ENCODE data around the gene PTH1R. TPM values are rescaled to one million over a fixed set of nuclear protein-coding genes. Genes with fewer than 3 reads are reported as not detected.

Gene PTH1R
- total and polyA plus RNA-seq, 10 of the 15 experiments (the other 5 are each of a cell fraction or from before 2014, with no cell fraction given): not detected

GRCh38 chr3:46829699-46830208 lies 47.8 kb upstream of the PTH1R start (continued):
- TF ChIP-seq NFXL1 (IDR thresholded peaks at IDR 0.05; ENCODE audit: borderline replicate concordance) (no peak), SIN3A (IDR thresholded peaks at IDR 0.05; ENCODE audit: low read depth, low read length) (no peak), IKZF2 (IDR thresholded peaks at IDR 0.05) (peak; percentile 26 to 53; a peak in 3 of 4 replicates), MTA2 (IDR thresholded peaks at IDR 0.05; ENCODE audit: low read depth) (peak; percentile 51; the same call in 1 of the 2 replicates), TBL1XR1 (IDR thresholded peaks at IDR 0.05; ENCODE audit: low read depth, low read length) (no peak), FOXM1 (IDR thresholded peaks at IDR 0.05; ENCODE audit: low read depth, low read length) (no peak), SKIL (IDR thresholded peaks at IDR 0.05; ENCODE audit: low read depth, poor library complexity, severe bottlenecking) (no peak), SUZ12 (IDR thresholded peaks at IDR 0.05; ENCODE audit: unreplicated experiment) (no peak), E2F8 (IDR thresholded peaks at IDR 0.05; ENCODE audit: low read depth, partially characterized antibody) (no peak)

All from GM12878 (cell line).